Sciatic nerve (tissue), 2 donors: ENCODE measurements around the gene AAMDC. TPM values are rescaled to one million over a fixed set of nuclear protein-coding genes. Genes with fewer than 3 reads are reported as not detected.
A peak's percentile ranks its signal among the peaks of the same experiment; 100 is the strongest.
"Not testable (repeated sequence)": the region's sequence is repeated elsewhere in the genome, so short reads cannot be mapped to it uniquely, and the experiment has no call there.

Experiments used
- ATAC-seq: fragments of 200-7000 bp; cut with Tn5 transposase; one replicate; pipeline ENCODE4 v1.9.1; 2020; ENCODE audit warnings: mild to moderate bottlenecking, moderate library complexity
- DNase-seq: peaks from one replicate; pipeline ENCODE4 v3.0.0-alpha.2; 2020; ENCODE audit warnings: low spot score
- intact Hi-C: fragments of 100-400 bp; cut with DNase I; formaldehyde crosslinking; loops from one replicate; pipeline ENCODE4 v1.14.2; 2022
- total RNA-seq: library from RNA; stranded (reverse); fragmentation: NEBNext Ultra II Directional; extraction: Animal tissue kit (Norgen Biotek cat#: 25700); gene quantifications from one replicate; pipeline ENCODE4 v1.2.1, GENCODE V29; 2021
- donor health status: DM: no; HTN: no; CAD: no.
- donor health status: DM: no; HTN: no; CAD: no.

The AAMDC gene
- total RNA-seq, 1 donor from 2014 or later = 28.4 TPM

DNA sequence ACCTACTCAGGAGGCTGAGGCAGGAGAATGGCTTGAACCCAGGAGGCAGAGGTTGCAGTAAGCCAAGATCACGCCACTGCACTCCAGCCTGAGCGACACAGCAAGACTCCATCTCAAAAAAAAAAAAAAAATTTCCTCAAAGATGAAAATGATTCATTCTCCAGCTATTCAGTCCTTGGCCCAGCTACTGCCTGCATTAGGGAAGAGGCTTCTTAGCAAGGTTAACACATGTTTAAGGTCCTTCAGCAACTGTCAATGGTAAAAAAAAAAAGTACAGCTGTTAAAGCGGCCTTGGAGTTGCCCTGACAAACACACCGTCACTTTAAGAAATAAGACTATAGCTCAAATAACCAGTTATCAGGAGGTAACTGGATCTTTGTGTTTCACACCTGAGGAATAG lies 57.3 kb downstream of the AAMDC start:
- DNase-seq, intact Hi-C loops: not testable (repeated sequence)
- ATAC-seq = peak; percentile 58

DNA sequence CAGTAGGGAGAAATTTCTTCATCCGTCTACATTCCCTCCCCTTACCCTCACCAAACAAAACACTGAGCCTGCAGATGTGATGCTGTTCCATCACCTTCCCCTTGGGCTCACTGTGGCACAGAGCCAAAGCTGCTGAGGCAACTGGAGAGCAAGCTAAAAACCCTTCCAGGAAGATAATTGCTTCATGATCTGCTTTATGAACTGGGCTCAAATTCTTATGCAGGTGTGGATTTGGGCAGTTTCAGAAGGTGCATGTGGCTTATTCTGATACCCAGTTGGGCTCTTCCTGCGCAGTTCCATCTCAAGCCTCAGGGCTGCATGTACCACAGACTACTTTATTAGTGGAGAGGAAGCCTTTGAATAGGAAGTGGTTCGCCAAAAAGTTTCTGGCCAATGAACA lies 58.3 kb downstream of the AAMDC start:
- intact Hi-C loops = no loop called here
- DNase-seq = peak; percentile 87
- ATAC-seq = peak; percentile 94

DNA sequence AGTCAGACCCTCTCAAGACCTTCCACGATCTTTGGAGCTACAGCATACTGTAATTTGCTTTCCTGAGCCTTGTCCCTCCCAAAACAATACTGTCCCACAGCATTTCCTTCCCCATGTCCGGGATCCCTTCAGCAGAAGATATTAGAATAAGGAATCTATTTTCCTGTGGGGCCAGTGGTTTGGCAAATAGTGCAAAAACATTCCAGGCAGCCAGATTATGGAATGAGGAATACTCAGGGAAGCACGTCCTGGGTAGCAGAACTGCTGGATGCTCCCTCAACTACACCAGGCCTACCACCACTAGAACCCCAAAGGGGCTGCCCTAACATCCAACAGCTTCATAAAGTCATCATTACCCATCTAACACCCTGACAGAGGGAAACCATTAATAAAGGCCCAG lies 61.5 kb downstream of the AAMDC start:
- DNase-seq (no peak), ATAC-seq (peak; percentile 29)
- intact Hi-C loops = no loop called here

- intact Hi-C loops = no loop called here
- ATAC-seq (no peak), DNase-seq (no peak)
These were observed 62.8 kb downstream of the AAMDC start for GRCh38 chr11:77883775-77884174.

DNA sequence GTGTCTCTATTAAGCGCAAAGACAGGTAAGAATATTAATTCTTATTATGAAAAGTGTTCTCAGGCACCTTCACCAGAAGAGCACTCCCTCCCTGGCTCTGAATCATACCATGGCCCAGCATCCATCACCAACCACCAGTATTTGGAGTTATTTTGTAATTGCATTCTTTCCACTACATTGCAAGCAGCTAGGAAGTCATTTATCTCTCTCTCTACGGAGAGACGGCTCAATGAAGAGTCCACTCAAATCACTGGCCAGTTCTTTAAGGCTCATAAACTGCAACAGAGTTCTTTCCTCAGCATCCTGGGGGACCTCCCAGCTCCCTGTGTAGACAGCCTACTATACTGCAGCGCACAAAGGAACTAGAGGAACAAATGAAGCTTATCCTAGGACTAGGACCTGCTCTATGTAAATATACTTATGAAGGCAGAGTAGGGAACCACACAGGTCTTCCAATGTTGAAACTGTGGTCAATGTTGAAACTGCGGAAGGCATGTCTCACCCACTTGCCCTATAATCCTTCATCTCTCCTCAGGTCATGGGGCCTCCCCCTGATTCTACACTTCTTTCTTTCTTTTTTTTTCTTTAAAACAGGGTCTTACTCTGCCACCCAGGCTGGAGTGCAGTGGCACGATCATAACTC lies 63.4 kb downstream of the AAMDC start:
- ATAC-seq (no peak), DNase-seq (no peak)
- intact Hi-C loops = no loop called here

DNA sequence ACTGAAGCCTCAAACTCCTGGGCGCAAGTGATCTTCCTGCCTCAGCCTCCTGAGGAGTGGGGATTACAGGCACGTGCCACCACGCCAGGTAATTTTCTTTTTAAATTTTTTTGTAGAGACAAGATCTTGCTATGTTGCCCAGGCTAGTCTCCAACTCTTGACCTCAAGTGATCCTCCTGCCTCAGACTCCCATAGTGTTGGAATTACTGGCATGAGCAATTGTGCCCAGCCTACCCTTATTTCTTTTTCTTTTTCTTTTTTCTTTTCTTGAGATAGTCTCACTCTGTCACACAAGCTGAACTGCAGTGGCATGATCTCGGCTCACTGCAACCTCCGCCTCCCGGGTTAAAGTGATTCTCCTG lies 63.9 kb downstream of the AAMDC start:
- no peak for DNase-seq
- no peak for ATAC-seq
- intact Hi-C loops = no loop called here

DNA sequence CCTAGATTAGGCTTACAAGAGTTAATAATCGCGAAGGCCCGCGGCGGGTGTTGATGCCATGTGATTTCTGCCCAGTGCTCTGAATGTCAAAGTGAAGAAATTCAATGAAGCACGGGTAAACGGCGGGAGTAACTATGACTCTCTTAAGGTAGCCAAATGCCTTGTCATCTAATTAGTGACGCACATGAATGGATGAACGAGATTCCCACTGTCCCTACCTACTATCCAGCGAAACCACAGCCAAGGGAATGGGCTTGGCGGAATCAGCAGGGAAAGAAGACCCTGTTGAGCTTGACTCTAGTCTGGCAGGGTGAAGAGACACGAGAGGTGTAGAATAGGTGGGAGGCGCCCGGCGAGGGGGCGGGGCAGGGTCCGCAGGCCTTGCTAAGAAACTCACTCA lies 65.5 kb downstream of the AAMDC start:
- intact Hi-C loops = no loop called here
- DNase-seq (no peak), ATAC-seq (no peak)

GRCh38 chr11:77889045-77889444 lies 68.1 kb downstream of the AAMDC start:
- DNase-seq, ATAC-seq, intact Hi-C loops: not testable (repeated sequence)

DNA sequence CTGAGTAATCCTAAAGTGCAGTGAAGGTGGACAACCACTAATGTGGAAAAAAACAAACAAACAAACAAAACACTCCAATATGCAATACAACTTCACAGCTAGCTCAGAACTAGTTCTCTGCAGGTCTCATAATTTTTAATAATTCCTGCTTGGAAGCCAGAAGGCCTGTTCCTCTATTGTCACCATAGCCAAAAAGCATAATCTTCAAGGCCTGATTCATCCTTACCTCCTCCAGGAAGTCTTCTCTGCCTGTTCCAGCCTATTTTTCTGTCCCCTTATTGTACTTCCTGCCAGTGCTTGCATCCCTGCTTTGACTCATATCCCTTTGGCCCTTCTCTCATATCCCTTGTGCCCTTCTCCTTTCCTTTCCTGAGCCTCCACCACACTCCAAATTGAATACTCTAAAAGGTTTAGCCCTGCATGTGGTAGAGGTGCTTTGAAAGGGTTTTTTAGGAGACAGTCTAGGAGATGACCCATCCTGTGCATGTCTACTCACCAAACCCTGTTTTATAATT lies 69.2 kb downstream of the AAMDC start:
- DNase-seq, intact Hi-C loops, ATAC-seq: not testable (repeated sequence)

DNA sequence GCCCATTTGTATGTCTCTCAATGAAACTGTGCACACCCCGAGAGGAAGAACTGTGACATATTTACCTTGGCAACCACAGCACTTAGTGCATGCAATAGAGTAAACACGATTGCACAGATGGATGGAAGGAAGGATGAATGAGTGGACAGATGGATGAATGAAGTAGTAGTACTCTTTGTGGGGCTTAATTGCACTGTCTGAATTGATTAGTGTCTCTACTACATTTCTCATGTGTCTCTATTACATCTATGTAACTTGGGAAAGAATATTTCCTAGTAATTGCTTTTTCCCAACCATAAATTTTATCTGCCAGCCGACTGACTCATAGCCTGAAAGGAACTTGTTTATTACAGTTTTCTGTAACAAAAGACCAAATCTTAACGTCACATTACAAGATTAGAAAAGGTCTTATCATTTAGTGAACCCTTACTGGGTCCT lies 69.7 kb downstream of the AAMDC start:
- ATAC-seq, DNase-seq, intact Hi-C loops: not testable (repeated sequence)

DNA sequence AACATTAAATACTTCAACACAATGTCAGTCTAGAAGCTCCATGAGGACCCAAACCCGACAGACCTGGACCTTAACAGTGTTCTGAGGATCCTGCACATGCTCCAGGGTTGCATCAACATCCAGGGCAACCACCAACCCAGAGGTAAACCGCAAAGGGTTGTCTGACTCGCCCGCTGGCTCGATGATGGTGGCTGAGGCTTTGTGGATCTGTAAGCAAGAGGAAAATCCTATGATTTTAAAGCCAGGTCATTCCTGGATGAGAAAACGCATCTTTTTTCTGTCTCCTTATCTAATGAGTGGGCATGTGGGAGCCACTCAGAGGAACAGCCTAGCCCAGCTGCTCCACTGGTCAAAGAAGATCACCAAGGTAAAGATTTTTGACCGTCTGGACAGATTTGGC lies 70.3 kb downstream of the AAMDC start:
- ATAC-seq, DNase-seq, intact Hi-C loops: not testable (repeated sequence)

GRCh38 chr11:77891703-77892102 lies 70.8 kb downstream of the AAMDC start:
- ATAC-seq, DNase-seq, intact Hi-C loops: not testable (repeated sequence)

- ATAC-seq, intact Hi-C loops, DNase-seq: not testable (repeated sequence)
These were observed 74.0 kb downstream of the AAMDC start for GRCh38 chr11:77894949-77895348.

DNA sequence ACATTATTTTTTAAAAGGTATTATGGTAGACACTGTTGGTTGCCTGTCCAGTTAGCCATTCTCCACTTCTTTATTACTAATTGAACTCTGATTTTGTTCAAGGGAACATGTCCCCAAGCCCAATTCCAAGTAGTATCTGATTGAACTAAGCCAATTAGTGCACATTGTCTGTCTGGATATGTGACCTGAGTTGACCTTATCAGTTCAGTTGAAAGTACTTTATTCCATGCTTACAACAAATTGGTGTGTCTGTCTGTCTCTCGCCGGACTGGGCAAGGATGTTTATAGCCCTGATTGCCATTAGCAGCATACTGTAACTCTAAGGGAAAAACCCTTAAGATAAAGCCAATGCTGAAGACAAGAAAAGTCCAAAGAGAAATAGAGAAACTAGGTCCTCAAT lies 87.9 kb downstream of the AAMDC start:
- DNase-seq = no peak
- ATAC-seq = no peak

GRCh38 chr11:77909277-77909676 lies 88.3 kb downstream of the AAMDC start:
- no peak for ATAC-seq
- intact Hi-C loops = no loop called here

More for the DNA sequence above, 87.9 kb downstream of the AAMDC start:
- intact Hi-C loops = no loop called here

GRCh38 chr11:77910828-77911227 lies 89.9 kb downstream of the AAMDC start:
- ATAC-seq, DNase-seq, intact Hi-C loops: not testable (repeated sequence)

More at GRCh38 chr11:77909277-77909676, 88.3 kb downstream of the AAMDC start:
- DNase-seq = no peak

GRCh38 chr11:77913608-77914306 lies 92.8 kb downstream of the AAMDC start:
- peak; percentile 39 for ATAC-seq
- intact Hi-C loops, DNase-seq: not testable (repeated sequence)

GRCh38 chr11:77914307-77914791 lies 93.4 kb downstream of the AAMDC start:
- DNase-seq, intact Hi-C loops: not testable (repeated sequence)
- peak; percentile 32 for ATAC-seq

DNA sequence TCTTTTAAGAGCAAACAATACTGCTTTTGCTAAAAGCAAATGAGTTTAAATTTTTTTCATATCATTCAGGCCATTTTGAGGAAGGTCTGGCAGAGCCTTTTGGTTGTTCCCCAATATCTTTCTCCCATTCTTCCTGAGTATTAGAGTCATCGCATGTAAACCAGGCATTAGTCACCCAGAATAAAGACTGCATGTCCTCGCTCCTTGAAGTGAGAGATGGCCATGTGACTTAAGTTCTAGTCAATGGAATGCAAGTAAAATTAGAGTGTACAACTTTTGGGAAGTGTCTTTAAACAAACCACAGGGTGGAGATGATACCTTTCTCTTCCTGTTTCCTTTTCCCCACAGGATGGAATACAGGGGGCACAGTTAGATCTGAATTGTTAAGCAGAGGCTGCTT lies 96.8 kb downstream of the AAMDC start:
- intact Hi-C loops, DNase-seq, ATAC-seq: not testable (repeated sequence)
